H1 (cell line): ENCODE results near the gene INPP5E. TPM values are rescaled to one million over a fixed set of nuclear protein-coding genes. Genes with fewer than 3 reads are reported as not detected.

Source experiments
- CTCF ChIA-PET: fragments of 300-600 bp; sonication (Branson Sonifier 250); formaldehyde crosslinking; loops from one replicate; lab custom pipeline; 2021; ENCODE audit not compliant: partially characterized antibody; lab: Charles Lee
- POLR2A ChIA-PET: fragments of 300-600 bp; sonication (Branson Sonifier 250); formaldehyde crosslinking; loops from one replicate; lab custom pipeline; 2021; ENCODE audit warnings: inconsistent platforms; ENCODE audit not compliant: partially characterized antibody; lab: Charles Lee
- DNase-seq, 2 experiments: peaks; one replicate each; pipeline versions ENCODE4 v3.0.0 to v3.0.0-alpha.2; 2010 to 2022; ENCODE audit warnings: low spot score in 2 of 2, low read depth in 1 of 2, mixed read lengths in 1 of 2
- FAIRE-seq: peaks from 2 replicates; lab custom pipeline; 2011; peaks lifted over from hg19 to GRCh38; lab: Jason Lieb, UNC
- H2AFZ ChIP-seq: 2 replicates; pipeline ENCODE4 v1.8.1; 2012; ENCODE audit warnings: low read length, inconsistent platforms
- H2AK5ac ChIP-seq: 2 replicates; pipeline ENCODE4 v1.6.1; 2013; ENCODE audit warnings: low read depth, low read length
- H2BK120ac ChIP-seq: replicated peaks from 2 replicates; pipeline ENCODE3; 2013; ENCODE audit warnings: low read depth, low read length, inconsistent platforms
- H2BK12ac ChIP-seq: 2 replicates; pipeline ENCODE4 v1.6.1; 2013; ENCODE audit warnings: low read depth, low read length
- H2BK15ac ChIP-seq: 2 replicates; pipeline ENCODE4 v1.6.1; 2013; ENCODE audit warnings: low read length
- H2BK20ac ChIP-seq: 2 replicates; pipeline ENCODE4 v1.6.1; 2013; ENCODE audit warnings: low read length
- H2BK5ac ChIP-seq: 2 replicates; pipeline ENCODE4 v1.6.1; 2013; ENCODE audit warnings: low read depth, low read length
- H3K14ac ChIP-seq: 2 replicates; pipeline ENCODE4 v1.6.1; 2013; ENCODE audit warnings: inconsistent platforms; ENCODE audit not compliant: insufficient read length
- H3K18ac ChIP-seq: 2 replicates; pipeline ENCODE4 v1.6.1; 2013; ENCODE audit warnings: low read length; ENCODE audit errors: extremely low read depth
- H3K23ac ChIP-seq: 2 replicates; pipeline ENCODE4 v1.6.1; 2013; ENCODE audit warnings: inconsistent platforms; ENCODE audit not compliant: insufficient read length
- H3K23me2 ChIP-seq: 2 replicates; pipeline ENCODE4 v1.6.1; 2013; ENCODE audit warnings: low read depth, low read length
- H3K27ac ChIP-seq: 2 replicates; pipeline ENCODE4 v1.6.1; 2011; ENCODE audit warnings: low read depth, low read length, inconsistent platforms
- H3K27me3 ChIP-seq, 4 experiments: replicated peaks in 1 of 4; 1 replicate in 1 of 4; 2 replicates in 3 of 4; pipeline versions ENCODE4 v1.6.1 to v1.8.1; 2011 to 2013; ENCODE audit warnings: low read length in 3 of 4, mild to moderate bottlenecking in 3 of 4, inconsistent platforms in 2 of 4, mixed read lengths in 2 of 4, moderate library complexity in 1 of 4; ENCODE audit not compliant: control insufficient read depth in 3 of 4, insufficient read depth in 3 of 4; ENCODE audit errors: extremely low read depth in 1 of 4
- H3K36me3 ChIP-seq, 4 experiments: 2 replicates each; pipeline versions ENCODE4 v1.6.1 to v1.8.1; 2011 to 2013; ENCODE audit warnings: mild to moderate bottlenecking in 4 of 4, low read length in 3 of 4, moderate library complexity in 2 of 4, control low read depth in 1 of 4, inconsistent platforms in 1 of 4; ENCODE audit not compliant: insufficient read depth in 4 of 4, control insufficient read depth in 2 of 4
- H3K4ac ChIP-seq: replicated peaks from 2 replicates; pipeline ENCODE3; 2013; ENCODE audit warnings: low read length, low read depth, mixed read lengths, inconsistent platforms; ENCODE audit not compliant: insufficient read length
- H3K4me1 ChIP-seq, 4 experiments: replicated peaks in 1 of 4; 1 replicate in 1 of 4; 2 replicates in 3 of 4; pipeline versions ENCODE4 v1.6.1 to v1.8.1; 2011 to 2013; ENCODE audit warnings: low read length in 3 of 4, inconsistent platforms in 2 of 4, mixed read lengths in 1 of 4; ENCODE audit not compliant: insufficient read depth in 4 of 4, control insufficient read depth in 3 of 4
- H3K4me2 ChIP-seq, 2 experiments: 2 replicates each; pipeline versions ENCODE4 v1.6.1 to v1.8.1; 2011 to 2013; ENCODE audit warnings: low read depth in 2 of 2, low read length in 2 of 2, control low read depth in 1 of 2, inconsistent platforms in 1 of 2, mild to moderate bottlenecking in 1 of 2; ENCODE audit not compliant: insufficient read depth in 1 of 2
- H3K4me3 ChIP-seq, 4 experiments: fragments of 200-600, 300-600 bp in 1 of 4; sonication (generic), shearing (Covaris generic), sonication (Bioruptor Twin) in 1 of 4; 2 replicates each; pipeline versions ENCODE4 v1.5.1 to v1.8.1; 2011 to 2016; ENCODE audit warnings: low read length in 4 of 4, low read depth in 3 of 4, control low read depth in 2 of 4, inconsistent platforms in 2 of 4, mild to moderate bottlenecking in 2 of 4, mixed read lengths in 1 of 4, moderate library complexity in 1 of 4; ENCODE audit not compliant: insufficient read depth in 2 of 4; ENCODE audit errors: extremely low read depth in 1 of 4
- H3K56ac ChIP-seq: replicated peaks from 2 replicates; pipeline ENCODE3; 2013; ENCODE audit warnings: low read depth, mild to moderate bottlenecking, mixed read lengths, low read length, inconsistent platforms; ENCODE audit not compliant: insufficient read length
- H3K79me1 ChIP-seq: 2 replicates; pipeline ENCODE4 v1.6.1; 2013; ENCODE audit warnings: low read depth, low read length, control low read depth
- H3K79me2 ChIP-seq, 2 experiments: 2 replicates each; pipeline versions ENCODE4 v1.6.1 to v1.8.1; 2012 to 2013; ENCODE audit warnings: low read length in 2 of 2, mild to moderate bottlenecking in 2 of 2, inconsistent platforms in 1 of 2; ENCODE audit not compliant: insufficient read depth in 2 of 2, control insufficient read depth in 1 of 2
- H3K9ac ChIP-seq, 4 experiments: replicated peaks in 1 of 4; 1 replicate in 1 of 4; 2 replicates in 3 of 4; pipeline versions ENCODE4 v1.6.1 to v1.8.1; 2011 to 2013; ENCODE audit warnings: low read depth in 3 of 4, low read length in 3 of 4, control low read depth in 2 of 4, mild to moderate bottlenecking in 2 of 4, moderate library complexity in 2 of 4, inconsistent platforms in 1 of 4; ENCODE audit errors: extremely low read depth in 1 of 4
- H3K9me3 ChIP-seq, 2 experiments: 2 replicates each; pipeline versions ENCODE4 v1.6.1 to v1.8.1; 2012 to 2013; ENCODE audit warnings: mild to moderate bottlenecking in 2 of 2, moderate library complexity in 2 of 2, control low read depth in 1 of 2, inconsistent platforms in 1 of 2, low read depth in 1 of 2, low read length in 1 of 2, mixed read lengths in 1 of 2; ENCODE audit not compliant: insufficient read depth in 2 of 2
- H4K20me1 ChIP-seq, 2 experiments: replicated peaks in 1 of 2; 2 replicates each; pipeline versions ENCODE3 to v1.8.1; 2011 to 2013; ENCODE audit warnings: inconsistent platforms in 2 of 2, low read length in 2 of 2, mild to moderate bottlenecking in 1 of 2; ENCODE audit not compliant: insufficient read depth in 2 of 2, control insufficient read depth in 1 of 2
- H4K5ac ChIP-seq: 2 replicates; pipeline ENCODE4 v1.6.1; 2013; ENCODE audit warnings: low read length, low read depth, mixed read lengths, inconsistent platforms; ENCODE audit not compliant: insufficient read length
- H4K8ac ChIP-seq: 2 replicates; pipeline ENCODE4 v1.8.0; 2013; ENCODE audit warnings: mild to moderate bottlenecking, moderate library complexity, low read length, inconsistent platforms; ENCODE audit not compliant: insufficient read depth; ENCODE audit errors: extremely low read depth
- H4K91ac ChIP-seq: replicated peaks from 2 replicates; pipeline ENCODE3; 2013; ENCODE audit warnings: low read length, mixed read lengths, inconsistent platforms; ENCODE audit not compliant: insufficient read length
- WGBS, 2 experiments: shearing (Covaris generic) in 1 of 2; methylation state at CpG; one replicate each; pipeline versions ENCODE4 v1.1.6 to v1.1.7; 2013 to 2015; ENCODE audit warnings: low lambda C conversion rate in 2 of 2, mixed read lengths in 2 of 2, inconsistent platforms in 1 of 2, low coverage in 1 of 2, missing lambda C conversion rate in 1 of 2; ENCODE audit not compliant: insufficient replicate concordance in 2 of 2, insufficient coverage in 1 of 2, insufficient read length in 1 of 2; ENCODE audit errors: extremely low coverage in 1 of 2, missing lambda C conversion rate in 1 of 2; 5-methylcytosine and 5-hydroxymethylcytosine counted together
- polyA plus RNA-seq, 7 experiments: library from polyadenylated mRNA; depleted of rRNA in 3 of 7; stranded (reverse) in 5 of 7; unstranded in 2 of 7; fragments of >200 nt in 5 of 7; fragments of 200-250 nt in 2 of 7; gene quantifications; 1 replicate in 5 of 7; 2 replicates in 1 of 7; 4 replicates in 1 of 7; pipeline versions ENCODE4 v1.2.1 to v1.2.3, GENCODE V29; 2011 to 2013; ENCODE audit warnings: missing spikeins in 2 of 7, mixed read lengths in 2 of 7
- total RNA-seq: library from RNA; stranded (reverse); fragmentation: NEBNext Ultra II Directional; extraction: Animal tissue kit (Norgen Biotek cat#: 25700); gene quantifications from 2 replicates; pipeline ENCODE4 v1.2.1, GENCODE V29; 2021
- TF ChIP-seq, protein P1 (sequence below): IDR thresholded peaks from 2 replicates; pipeline ENCODE4 v1.6.1; 2011; ENCODE audit warnings: low read length, improper control_type of control experiment

INPP5E gene
- total and polyA plus RNA-seq, 2 of the 8 experiments (the other 6 are each of a cell fraction or from before 2014, with no cell fraction given), result 8.7 to 11.3 TPM

DNA sequence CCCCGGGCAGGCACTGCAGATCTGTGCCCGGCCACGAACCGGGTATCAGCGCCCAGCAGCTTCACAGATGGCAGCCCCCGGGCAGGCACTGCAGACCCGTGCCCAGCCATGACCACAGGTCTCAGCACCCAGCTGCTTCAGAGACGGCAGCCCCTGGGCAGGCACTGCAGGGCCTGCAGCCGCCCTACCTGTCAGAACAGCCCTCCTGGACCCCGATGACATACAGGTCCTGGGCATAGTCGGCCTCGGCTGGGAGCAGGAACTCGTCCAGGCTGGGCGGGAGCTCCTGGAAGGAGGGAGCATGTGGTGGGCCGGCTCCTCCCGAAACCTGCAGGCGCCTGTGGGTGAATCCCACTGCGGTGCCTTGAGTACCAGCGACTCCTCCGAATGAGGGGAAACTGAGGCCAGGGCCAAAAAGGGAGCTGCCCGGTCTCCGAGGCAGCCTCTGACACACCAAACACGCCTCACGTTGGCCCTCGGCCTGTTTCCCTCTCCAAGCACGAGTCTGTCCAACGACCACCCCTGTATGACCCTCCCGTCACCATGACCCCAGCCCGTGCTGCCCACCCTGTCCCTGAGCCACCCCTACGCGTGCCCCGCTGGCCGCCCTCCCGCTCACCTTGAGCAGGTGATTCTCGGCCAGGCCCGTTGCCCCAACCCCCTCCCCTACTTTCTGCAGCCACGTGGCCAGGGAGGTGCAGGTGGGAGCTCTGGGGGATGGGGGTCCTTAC, 5.6 kb downstream of the INPP5E start:
- H2BK120ac ChIP-seq, result no peak overlapping the region
- peaks cover 0 to 24% of the 10 kb centered on the region in 2 experiments; a peak in 1 of 4 replicates for H3K79me2 ChIP-seq
- no peak overlapping the region for H4K91ac ChIP-seq
- POLR2A ChIA-PET, result interaction anchor here (0.8 to 4.2 kb wide), 8 partner anchors 10 to 99 kb away, joined by 3 to 22 read pairs (median 3); no protein-coding TSS in a partner anchor
- no peak overlapping the region for H3K23ac ChIP-seq
- H3K9ac ChIP-seq, result no peak overlapping the region
- H2BK15ac ChIP-seq, result no peak overlapping the region
- H3K56ac ChIP-seq, result no peak overlapping the region
- peaks cover 13% of the 10 kb centered on the region for H3K79me1 ChIP-seq
- H3K14ac ChIP-seq, result no peak overlapping the region
- no peak overlapping the region for H2BK12ac ChIP-seq
- H4K8ac ChIP-seq, result no peak overlapping the region
- DNase-seq, result no peak
- no peak overlapping the region for H3K4me2 ChIP-seq
- H2BK20ac ChIP-seq, result no peak overlapping the region
- TF ChIP-seq, protein P1, sequence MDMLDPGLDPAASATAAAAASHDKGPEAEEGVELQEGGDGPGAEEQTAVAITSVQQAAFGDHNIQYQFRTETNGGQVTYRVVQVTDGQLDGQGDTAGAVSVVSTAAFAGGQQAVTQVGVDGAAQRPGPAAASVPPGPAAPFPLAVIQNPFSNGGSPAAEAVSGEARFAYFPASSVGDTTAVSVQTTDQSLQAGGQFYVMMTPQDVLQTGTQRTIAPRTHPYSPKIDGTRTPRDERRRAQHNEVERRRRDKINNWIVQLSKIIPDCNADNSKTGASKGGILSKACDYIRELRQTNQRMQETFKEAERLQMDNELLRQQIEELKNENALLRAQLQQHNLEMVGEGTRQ, result no peak
- H3K18ac ChIP-seq, result no peak overlapping the region
- no peak overlapping the region for H3K4ac ChIP-seq
- 95% methylated on average over 35 of the region's 37 CpGs; no CpG with 5 or more reads in 1 of the 2 experiments for WGBS, 2 experiments
- no peak for FAIRE-seq
- CTCF ChIA-PET, result interaction anchor here (0.5 to 2.4 kb wide), 12 partner anchors 12 to 238 kb away, joined by 3 to 7 read pairs (median 3); no protein-coding TSS in a partner anchor
- no peaks in the 10 kb centered on the region for H3K9me3 ChIP-seq
- no peak overlapping the region for H3K4me3 ChIP-seq
- peaks cover 14 to 27% of the 10 kb centered on the region in 2 experiments for H4K20me1 ChIP-seq
- no peak overlapping the region for H2AK5ac ChIP-seq
- peaks cover 0 to 2% (median 0%) of the 10 kb centered on the region in 4 experiments; a peak in 2 of 7 replicates for H3K27me3 ChIP-seq
- no peak overlapping the region for H2BK5ac ChIP-seq
- H3K27ac ChIP-seq, result no peak overlapping the region
- peaks cover 7% of the 10 kb centered on the region; the same call in 1 of the 2 replicates for H3K23me2 ChIP-seq
- no peak overlapping the region for H2AFZ ChIP-seq
- peaks cover 0 to 7% (median 2%) of the 10 kb centered on the region in 4 experiments; a peak in 2 of 8 replicates for H3K36me3 ChIP-seq
- peaks cover 0 to 7% (median 2%) of the 10 kb centered on the region in 4 experiments; a peak in 1 of 7 replicates for H3K4me1 ChIP-seq
- H4K5ac ChIP-seq, result no peak overlapping the region
